HG03439 (cell line): ENCODE data around the gene TNFRSF4.
"Not testable (repeated sequence)": the region's sequence is repeated elsewhere in the genome, so short reads cannot be mapped to it uniquely, and the experiment has no call there.

Experiments
- ATAC-seq: cut with Tn5 transposase; IDR thresholded peaks from one replicate; pipeline ENCODE4 v1.9.1; 2021; ENCODE audit warnings: mild to moderate bottlenecking, moderate library complexity; ENCODE audit not compliant: unreplicated experiment

TNFRSF4 gene

DNA sequence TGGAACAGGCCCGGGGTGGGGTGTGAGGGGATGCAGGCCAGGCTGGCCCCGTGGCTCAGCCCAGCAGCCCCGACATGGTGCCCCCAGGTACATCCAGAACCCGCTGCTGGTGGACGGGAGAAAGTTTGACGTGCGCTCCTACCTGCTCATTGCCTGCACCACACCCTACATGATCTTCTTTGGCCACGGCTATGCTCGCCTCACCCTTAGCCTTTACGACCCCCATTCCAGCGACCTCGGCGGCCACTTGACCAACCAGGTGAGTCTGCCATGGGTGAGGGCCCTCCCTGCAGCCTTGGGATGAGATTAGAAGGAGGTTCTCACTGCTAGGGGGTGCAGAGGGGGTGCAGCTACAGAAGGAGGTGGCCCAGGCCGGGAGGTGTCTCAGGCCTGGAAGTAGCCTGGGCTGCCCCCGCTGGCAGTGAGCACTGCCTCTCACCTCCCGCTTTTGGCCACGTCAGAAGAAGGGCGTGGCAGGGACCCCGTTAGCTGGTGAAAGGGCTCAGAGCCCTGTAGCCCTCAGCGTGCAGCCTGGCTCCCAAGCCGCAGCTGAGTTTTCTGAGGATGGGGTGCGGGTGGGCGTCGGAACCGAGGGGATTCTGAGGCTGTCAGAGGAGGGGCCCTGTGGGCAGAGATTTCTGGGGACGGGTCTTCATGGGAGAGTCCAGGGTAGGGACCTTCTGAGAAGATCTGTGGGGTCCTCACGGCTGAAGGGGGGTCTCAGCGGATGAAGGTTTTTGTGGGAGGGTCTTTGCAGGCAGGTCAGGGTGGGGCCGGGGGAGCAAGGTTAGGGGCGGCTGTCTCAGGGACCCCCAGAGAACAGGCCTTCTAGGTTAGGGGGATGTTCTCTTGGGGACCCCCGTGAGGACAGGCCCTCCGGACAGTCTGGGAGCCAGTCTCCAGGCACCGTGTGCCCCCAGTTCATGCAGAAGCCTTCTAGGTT is 29.8 kb downstream of the TNFRSF4 start:
- ATAC-seq = no peak

DNA sequence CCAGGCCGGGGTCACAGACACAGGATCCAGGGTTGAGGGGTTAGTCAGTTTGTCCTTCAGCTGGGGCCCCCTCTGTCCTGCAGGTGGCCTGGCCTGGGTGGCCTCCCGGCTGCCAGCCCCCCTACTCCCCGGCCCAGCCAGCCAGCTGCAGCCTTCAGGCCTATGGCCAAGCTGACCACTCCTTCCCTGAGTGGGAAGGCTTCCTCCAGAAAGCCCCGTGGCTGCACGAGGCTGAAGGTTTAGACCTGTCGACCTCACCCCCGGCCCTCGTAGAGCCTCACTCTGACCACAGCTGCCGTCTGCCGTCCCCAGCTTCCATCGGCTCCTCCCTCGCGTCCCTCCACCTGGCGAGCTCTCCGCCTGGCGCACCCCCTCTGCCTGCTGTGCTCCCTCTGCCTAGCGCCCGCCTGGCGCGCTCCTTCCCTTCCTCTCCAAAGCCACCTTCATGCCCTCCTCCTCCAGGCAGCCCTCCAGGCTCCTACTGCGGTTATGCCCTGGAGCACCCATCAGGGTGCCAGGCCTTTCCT is 30.7 kb downstream of the TNFRSF4 start:
- no peak for ATAC-seq

DNA sequence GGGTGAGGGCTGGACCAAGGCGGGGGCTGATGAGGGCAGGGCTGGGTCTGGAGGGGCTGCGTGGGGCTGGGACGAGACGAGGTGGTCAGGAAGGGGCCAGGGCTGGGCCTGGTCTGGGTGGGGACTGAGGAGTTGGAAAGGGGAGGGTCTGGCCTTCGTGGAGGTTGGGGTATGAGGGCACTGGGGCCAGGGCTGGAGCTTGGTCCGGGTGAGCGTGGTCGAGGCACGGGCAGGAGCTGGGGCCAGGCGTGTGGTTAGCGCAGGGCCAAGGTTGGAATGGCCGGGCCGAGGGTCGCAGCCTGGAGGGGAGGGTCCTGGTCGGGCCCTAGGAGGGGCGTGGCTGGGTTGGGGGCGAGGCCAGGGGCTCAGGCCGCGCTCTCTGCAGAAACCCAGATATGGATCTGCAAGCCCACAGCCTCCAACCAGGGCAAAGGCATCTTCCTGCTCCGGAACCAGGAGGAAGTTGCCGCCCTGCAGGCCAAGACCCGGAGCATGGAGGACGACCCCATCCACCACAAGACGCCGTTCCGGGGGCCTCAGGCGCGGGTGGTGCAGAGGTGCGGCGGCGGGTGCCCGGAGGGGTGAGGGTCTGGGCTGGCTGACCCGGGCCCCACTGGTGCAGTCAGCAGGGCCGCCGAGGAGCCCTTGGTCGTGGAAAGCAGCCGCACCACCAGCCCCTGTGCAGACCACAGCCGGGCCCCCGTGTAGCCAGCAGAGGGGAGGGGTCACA is 31.3 kb downstream of the TNFRSF4 start:
- ATAC-seq = no peak

DNA sequence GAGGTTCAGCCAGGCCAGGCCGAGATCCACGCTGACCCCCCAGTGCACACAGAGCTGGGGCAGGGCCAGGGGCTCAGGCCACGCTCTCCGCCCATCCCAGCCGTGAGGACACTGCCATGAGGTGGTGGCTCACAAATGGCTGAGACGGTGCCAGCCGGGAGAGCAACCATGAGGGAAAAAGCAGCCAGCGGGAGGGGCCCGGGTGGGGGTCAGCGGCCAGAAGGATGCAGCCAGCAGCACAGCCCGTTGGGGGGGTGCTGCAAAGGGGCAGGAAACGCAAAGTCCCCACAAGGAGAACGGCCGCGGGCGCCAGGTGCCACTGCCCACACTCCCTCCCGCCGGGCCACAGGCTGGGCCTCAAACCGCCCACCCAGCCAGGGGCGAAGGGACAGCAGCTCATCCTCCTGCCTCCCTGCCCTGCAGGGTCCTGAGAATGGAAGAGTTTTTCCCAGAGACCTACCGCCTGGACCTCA is 32.0 kb downstream of the TNFRSF4 start:
- no peak for ATAC-seq

DNA sequence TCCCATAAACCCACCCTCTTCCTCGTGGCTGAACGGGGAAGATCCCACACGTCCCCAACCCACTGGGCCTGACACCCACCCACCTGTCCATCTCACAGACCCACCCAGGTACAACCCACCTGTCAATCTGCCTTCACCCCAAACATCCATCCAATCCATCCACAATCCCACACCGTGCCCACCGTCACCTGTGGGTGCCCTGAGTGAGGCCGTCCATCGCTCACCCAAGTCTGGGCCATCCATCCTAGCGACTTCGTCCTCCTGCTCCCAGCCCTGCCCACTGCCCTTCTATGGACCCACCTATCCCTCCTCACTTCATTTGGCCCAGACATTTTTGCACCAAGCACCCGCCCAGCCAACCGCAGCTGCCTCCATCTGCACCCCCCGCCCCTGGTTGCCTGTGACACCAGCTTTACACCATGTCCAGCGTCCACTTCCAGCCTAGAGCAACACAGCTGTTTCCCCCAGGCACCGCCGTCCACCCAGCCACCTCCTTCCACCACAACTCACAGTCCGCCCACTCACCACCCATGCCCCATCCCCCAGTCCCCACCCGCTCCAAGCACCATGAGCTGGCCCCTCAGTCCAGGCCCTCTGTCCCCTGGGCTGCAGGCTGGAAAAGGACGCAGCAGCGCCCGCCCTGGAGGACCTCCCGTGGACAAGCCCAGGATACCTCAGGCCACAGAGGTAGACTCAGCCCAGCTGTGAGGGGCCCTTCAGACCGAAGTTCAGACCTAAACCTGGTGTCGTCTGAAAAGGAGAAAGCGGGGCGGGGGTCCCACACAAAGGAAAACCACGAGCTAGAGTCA is 32.6 kb downstream of the TNFRSF4 start:
- ATAC-seq = no peak

DNA sequence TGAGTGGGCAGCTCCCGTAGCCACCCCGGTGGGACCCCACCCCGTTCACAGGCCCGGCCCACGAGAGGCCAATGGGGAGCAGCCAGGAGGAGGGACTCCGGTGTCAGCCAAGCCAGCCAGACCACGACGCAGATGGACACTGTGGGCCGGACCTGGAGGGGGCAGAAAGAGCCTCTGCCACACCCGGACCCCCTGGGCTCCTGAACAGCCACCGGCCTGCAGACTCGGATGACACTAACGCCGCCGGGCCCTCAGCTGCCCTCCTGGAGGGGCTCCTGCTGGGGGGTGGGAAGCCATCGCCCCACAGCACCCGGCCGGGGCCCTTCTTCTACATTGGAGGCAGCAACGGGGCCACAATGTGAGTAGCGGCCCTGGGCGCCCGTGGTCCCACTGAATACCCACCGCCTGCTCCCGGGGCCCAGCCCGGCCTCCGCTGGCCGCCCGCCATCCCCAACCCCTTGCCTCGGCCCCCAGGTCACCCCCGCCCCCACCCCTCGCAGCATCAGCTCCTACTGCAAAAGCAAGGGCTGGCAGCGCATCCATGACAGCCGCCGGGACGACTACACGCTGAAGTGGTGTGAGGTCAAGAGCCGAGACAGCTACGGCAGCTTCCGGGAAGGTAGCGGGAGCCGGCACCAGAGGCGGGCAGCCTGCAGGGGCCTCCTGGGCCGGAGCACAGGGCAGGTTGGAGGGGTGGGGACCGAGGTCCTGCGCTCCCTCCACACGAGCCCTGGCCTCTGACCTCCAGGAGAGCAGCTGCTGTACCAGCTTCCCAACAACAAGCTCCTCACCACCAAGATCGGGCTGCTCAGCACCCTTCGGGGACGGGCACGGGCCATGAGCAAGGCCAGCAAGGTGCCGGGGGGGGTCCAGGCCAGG is 33.7 kb downstream of the TNFRSF4 start:
- ATAC-seq = no peak

DNA sequence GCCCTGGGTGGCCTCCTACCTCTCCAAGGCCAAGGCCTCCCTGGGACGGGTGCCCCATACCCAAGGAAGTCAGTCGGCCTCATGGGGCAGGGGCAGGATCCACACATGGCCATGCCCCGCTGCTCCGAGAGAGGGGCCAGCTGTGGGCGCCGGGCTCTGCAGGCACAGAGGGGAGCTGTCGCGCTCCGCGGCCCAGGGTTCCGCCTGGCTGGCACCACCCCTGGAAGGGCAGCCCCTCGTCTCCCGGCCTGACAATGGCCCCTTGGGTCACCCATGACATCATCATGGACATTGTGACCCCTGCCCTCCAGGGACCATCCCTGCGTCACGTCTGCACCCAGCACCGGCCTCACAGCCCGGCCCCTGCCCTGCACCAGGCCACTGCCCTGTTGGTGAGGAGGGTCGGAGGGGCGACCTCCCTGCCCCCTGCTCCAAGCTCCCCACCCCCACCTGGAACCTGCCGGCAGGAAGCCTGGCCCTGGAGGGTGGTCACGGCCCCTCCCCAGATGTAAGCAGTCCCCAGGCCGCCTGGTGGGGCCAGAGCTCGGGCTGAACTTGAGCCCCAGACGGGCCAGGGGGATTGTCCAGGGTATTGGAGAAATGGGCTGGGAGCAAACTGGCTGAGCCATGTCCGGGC is 34.5 kb downstream of the TNFRSF4 start:
- no peak for ATAC-seq

DNA sequence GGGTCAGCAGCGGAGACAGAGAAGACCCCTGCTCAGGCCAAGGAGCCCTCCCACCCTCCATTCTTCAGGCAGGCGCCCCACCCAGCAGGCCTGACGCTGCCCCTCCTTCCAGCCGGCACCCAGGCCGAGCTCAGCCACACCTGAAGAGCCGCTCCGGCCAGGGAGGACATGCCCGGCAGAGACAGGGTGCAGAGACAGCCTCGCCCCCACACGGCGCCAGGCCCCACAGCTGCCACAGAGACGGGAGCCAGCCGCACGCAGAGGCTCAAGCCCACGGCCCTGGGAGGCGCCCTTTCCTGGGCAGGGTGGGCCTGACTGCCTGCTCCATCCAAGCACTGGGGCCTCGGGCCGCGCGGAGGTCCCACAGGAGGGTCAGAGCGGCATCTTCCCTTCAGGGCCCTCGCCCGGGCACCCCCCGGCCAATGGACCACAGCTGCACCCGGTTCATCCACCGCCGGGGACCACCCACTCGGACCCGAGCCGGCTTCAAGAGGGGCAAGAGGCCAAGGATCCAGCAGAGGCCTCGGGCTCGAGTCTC is 35.1 kb downstream of the TNFRSF4 start:
- ATAC-seq = no peak

DNA sequence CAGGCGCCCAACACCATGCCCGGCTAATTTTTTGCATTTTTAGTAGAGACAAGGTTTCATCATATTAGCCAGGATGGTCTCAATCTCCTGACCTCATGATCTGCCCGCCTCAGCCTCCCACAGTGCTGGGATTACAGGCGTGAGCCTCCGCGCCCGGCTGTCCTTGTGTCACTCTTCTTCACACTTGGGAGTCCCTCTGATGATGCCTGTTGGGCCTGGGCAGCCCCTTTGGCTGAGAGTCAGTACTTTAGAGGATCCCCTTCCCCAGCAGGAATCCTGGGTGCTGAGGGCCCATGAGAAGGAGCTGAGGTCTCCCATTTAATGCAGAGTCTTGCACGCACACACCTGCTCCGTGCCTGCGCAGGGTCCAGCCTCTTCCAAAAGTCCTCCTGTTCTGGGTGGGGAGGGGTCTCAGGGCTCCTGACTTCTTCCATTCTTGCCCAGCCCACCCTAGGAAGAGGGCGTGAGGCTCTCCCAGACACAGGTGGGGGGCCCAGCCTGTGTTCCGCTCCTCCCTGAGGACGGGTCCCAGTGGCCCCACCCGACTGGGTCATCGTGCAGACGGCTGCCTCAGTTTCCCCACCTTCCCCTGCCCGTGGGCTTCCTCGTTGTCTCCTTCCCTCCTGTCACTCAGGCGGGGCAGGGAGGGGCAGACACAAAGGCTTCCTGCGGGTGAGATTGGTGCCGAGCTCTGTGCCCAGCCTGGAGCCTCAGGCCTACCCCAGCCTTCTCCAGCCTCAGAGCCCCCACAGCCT is 36.3 kb downstream of the TNFRSF4 start:
- no peak for ATAC-seq

DNA sequence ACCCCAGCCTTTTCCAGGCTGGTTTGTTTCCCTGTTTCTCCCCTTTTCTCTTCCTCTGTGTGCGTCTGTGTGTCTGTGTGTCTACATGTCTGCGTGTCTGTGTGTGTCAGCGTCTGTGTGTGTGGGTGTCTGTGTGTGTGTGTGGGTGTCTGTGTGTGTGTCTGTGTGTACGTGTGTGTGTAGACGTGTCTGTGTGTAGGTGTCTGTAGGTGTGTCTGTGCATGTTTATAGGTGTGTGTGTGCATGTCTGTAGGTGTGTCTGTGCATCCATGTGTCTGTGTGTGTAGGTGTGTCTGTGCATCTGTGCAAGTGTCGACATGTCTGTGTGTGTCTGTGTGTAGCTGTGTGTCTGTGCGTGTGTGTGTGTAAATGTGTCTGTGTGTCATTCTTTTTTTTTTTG is 37.0 kb downstream of the TNFRSF4 start:
- ATAC-seq = no peak

DNA sequence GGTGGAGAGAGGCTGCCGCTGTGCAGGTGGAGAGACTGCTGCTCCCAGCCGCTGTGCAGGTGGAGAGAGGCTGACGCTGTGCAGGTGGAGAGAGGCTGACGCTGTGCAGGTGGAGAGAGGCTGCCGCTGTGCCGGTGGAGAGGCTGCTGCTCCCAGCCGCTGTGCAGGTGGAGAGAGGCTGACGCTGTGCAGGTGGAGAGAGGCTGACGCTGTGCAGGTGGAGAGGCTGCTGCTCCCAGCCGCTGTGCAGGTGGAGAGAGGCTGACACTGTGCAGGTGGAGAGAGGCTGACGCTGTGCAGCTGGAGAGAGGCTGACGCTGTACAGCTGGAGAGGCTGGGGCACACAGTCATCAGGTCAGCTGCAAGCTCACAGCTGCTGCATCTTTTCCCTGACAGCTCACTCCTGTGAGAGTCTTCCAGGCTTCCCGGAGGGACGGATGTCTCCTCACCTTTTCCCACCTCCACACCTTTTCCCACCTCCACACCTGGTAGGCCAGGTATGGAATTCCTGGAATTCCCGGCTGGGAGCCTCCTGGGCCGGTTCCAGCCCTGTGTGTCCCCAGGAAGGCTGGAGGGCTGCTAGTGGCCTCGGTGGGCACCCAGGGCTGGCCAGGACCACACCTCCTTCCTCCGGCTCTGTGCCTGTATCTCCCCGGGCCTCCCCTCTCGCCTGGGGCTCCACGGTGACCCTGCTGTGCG is 37.7 kb downstream of the TNFRSF4 start:
- ATAC-seq = not testable (repeated sequence)

DNA sequence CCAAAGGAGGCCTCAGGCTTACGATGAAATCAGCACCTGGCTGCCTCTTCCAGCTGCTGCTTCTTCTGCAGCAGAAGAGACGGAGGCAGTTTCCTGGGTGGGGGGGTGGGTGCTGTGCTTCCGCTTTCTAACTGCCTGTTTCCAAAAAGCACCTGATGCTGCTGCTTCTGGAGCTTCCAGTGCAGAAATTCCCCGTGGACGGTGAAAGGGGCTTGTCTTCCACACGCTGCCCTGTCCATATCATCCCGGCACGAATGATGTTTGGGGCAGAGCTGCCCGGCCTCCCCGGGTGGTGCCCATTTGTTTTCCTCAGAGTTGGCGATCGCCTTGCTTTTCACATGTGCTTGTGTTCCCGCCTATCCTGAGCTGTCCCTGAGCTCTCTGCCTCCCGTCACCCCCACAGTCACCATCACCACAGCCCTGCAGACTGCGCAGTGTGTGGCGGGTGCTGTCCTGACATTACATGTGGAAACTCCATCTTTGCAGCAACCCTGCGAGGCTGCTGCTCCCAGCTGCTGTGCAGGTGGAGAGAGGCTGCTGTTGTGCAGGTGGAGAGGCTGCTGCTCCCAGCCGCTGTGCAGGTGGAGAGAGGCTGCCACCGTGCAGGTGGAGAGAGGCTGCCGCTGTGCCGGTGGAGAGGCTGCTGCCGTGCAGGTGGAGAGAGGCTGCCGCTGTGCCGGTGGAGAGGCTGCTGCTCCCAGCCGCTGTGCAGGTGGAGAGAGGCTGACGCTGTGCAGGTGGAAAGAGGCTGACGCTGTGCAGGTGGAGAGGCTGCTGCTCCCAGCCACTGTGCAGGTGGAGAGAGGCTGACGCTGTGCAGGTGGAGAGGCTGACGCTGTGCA is 38.5 kb downstream of the TNFRSF4 start:
- no peak for ATAC-seq

DNA sequence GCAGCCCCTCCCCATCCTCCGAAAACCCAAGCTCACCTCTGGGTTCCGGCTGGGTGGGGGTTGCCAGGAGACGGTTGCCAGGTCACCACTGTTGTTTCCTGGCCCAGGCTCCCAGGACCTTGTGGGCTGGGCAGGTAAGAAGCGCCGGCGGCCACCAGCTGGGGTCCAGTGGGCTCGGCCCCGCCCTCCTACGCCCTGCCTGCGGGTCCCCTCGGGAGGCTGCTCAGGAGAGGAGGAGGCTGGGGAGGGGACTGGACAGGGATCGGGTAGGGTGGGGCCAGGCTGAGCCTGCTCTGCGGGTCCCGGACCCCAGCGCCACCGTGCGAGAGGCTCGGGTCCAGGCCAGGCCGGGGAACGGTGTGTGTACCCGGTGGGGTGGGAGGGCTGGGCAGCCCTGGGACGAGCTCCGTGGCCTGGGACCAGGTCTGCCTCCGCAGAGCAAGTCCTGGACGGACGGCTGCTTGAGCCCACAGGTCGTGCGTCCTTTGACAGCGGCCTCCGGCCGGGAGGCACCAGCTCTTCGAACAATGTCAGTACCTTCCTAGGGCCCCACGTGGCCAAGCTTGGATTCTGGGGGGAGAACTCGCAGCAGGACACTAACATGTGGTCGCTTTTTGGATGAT is 40.0 kb downstream of the TNFRSF4 start, which contains the start of gene TTLL10:
Gene TTLL10, plus strand, starts transcription at position 88 of the 623 bp plus-strand sequence. CDS start 5,336 bp downstream, outside the sequence.
- no peak for ATAC-seq

DNA sequence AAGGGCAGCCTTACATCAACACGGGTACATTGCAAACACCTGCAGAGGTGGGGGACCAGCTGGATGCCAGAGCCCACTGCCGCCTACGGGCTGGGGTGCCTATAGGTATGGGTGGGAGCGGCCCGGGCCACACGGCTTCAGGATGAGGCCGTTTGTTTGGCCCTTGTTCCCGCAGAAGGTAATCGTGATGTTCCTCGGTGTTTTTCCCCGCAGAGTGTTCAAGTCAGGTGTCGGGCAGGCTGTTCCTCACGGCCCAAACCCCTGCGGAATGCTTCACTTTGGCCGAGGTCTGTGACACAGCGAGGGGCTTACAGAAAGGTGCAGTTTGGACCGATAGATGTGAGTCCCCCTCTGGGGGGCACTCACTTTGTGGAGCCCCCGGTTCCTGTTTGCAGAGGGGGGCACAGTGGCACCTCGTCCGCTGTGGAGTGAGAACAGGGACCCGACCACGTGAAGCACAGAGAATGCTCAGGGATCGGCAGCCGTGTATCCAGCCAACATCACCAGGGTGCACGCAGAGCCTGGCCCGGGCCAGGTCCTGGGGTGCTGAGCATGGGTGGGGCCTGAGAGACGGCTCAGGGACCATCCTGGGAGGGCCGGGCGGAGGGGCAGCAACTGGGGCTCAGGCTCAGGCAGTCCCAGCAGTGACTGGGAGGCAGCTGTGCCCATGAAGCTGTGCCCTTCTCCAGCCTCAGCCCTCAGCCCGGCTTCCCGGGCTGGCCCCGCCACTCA is 40.7 kb downstream of the TNFRSF4 start:
- ATAC-seq = no peak

DNA sequence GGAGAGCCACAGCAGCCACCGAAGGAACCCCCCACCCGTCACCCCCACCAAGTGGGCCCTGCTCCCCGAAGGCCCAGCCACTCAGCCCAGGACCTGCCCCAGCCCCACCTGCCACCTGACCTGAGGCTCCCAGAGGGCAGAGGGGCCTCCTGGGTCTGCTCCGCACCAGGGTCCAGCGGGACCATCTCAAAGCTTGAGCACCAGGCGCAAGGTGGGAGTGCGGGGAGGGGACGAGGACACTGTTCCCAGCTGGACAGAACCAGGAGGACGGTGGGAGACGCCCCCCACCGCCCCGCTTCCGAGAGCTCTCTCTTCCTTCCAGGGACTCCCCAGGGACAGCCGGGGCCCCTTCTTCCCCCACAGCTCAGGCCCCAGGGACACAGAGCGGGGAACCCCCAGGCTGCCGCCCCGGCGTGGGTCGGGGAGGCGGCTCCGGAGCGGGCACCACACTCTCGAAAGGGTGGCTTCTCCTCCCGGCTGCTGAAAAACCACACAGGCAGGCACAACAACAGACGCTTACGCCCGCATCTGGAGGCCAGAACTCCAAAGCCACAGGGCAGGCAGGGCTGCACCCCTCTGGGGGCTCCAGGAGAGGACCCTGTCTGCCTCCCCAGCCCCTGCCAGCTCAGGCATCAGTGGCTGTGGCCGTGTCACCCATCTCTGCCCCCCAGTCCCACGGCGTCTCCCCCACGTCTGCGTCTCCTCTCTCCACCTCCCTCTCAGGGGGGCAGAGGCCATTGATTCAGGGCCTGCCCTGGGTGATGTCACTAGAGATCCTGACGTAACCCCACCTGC is 42.2 kb downstream of the TNFRSF4 start:
- ATAC-seq = no peak
